GM21423 (cell line): ENCODE data around the gene STAT3.
"Not testable (repeated sequence)": the region's sequence is repeated elsewhere in the genome, so short reads cannot be mapped to it uniquely, and the experiment has no call there.

Experiments used
- ATAC-seq: cut with Tn5 transposase; IDR thresholded peaks from one replicate; pipeline ENCODE4 v1.9.1; 2021; ENCODE audit warnings: mild to moderate bottlenecking, moderate library complexity; ENCODE audit not compliant: unreplicated experiment

The STAT3 gene

DNA sequence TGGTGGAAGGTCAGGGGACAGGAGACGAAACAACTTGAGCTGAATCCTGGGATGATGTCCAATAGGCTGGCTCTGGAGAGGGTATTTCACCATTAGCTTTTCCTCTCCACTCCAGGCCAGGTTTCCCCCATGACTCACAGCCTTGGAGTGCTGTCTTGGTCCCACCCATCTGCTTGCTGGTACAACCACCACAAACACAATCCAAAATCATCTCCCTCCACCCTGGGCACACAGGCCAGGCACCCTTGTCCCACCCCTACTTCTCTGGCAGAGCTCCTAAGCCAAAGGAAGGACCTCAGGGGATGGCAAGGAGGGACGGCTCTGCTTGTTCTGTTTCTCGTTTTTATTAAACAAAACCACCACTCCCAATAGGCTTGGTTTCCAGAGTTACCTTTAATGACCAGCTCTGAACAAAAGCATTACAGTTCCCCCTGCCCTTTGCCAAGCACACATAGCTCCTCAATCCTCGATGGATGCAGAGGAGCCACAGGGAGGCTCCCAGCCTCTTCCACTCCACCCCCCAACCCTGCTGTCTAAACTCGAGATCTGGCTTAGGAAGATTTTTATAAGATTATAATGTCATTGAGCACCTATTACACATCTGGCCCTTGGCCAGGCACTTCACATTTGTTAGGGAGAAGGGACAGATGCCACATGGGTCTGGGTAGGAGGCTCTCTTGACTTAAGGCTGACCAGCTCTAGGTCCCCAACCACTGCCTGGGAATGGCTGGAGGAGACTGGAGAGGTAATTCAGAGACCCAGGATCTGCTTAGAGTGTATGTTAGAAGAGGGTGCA lies 21.5 kb upstream of the STAT3 start:
- ATAC-seq: no peak

- no peak for ATAC-seq
Measured at GRCh38 chr17:42408061-42408460, 19.8 kb upstream of the STAT3 start.

DNA sequence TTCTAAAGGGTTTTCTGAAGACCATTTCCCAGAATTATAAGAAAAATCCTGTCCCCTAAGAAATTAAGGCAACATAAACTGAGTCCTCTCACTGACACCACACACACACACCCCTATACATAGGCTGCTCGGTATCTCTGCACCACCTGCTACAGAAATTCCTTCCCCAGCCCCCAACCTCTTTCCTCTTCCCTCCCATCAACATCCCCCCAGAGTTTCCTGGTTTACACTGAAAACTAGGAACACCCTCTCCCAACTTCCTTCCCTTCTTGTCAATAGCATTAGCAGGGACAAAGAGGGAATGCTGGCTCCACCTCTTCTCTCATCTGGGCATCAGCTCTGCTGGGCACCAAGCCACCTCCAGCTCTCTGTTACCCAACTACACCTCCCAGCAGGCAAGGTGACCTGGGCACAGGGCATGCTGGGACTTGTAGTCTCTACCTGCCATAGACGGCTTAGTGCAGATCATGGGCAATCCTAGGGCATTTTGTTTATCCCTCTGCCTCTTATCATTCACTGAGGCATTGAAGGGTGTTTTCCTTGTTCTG lies 19.1 kb upstream of the STAT3 start:
- ATAC-seq: no peak

DNA sequence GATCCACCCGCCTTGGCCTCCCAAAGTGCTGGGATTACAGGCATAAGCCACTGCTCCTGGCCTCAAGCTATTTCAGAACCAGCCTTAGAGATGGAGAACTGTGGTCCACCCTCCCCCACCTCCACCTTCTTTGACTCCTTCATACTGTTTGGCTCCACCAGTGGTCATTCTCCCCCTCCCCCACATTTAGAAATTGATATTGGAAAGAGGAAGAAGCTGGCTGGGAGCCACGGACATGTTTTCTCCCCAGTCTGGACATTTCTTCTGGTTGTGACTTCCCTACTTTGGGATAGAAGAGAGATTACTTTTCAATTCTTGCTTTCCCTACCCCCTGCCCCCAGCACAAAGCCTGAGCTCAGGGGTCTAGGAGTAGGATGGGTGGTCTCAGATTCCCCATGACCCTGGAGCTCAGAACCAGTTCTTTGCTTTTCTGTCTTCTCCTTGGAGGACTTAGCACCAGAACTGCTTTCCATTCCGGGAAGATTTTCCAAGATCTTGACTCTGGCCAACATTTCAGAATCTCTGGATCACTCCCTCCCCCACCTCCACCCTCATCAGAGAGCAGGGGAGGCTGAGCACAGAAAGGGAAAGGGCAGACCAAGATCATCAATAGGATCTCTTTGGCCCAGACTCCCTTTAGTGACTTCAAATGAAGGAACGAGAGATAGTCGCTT lies 18.5 kb upstream of the STAT3 start:
- no peak for ATAC-seq

DNA sequence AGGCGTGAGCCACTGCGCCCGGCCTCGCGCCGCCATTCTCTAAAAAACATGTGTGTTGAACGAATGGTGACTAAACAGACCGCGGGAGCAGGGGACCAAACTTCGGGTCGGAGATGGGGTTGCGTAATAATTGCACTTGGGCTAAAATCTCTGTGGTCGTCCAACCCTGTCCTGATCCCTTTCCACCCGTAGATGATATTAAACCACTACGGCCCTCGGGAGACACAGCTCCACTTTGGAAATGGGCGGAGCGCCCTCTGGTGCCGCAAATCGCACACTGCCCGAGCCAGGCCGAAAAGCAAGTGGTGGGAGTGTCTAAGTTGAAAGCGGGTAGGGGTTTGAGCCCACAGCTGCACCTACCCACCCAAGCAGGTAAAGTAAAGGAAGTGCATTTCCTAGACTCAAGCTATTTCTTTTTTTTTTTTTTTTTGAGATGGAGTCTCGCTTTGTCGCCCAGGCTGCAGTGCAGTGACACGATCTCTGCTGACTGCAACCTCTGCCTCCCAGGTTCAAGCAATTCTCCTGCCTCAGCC lies 17.8 kb upstream of the STAT3 start:
- no peak for ATAC-seq

DNA sequence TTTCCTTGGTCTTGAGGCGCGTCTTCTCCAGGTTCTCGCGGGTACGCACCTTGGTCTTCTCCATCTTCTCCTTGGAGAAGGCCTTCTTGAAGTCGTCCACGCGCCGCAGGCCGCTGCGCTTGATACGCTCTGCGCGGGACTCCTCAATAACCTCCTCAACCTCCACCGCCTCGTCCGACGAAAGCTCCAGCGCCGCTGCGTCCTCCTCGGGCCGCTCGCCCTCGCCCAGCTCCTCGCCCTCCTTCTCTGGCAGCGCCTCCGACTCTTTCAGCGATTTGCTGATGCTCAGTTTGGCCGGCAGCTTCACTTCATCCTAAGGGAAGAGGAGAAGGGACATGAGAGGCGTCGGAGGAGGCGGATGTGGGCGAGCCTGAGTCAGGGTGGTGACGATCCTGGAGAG lies 16.8 kb upstream of the STAT3 start:
- ATAC-seq: no peak

- no peak for ATAC-seq
Measured at GRCh38 chr17:42404326-42405055, 16.2 kb upstream of the STAT3 start.

DNA sequence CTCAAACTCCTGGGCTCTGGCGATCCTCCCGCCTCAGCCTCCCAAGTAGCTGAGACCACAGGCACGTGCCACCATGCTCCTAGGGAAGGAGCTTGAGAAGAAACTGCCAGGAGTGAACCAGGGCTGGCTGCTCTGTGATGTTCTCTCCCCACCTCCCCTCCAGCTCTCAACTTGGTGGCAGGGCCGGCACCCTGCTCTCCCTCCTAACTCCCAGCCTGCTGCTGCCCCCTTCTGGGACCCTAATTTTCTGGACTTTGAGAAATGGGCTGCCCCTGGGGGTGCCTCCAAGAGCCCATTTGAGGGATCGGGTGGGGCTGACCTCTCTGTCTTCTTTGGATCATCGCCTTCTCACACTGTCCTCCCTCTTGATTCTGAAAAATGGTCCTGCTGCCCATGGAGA lies 14.9 kb upstream of the STAT3 start:
- no peak for ATAC-seq

DNA sequence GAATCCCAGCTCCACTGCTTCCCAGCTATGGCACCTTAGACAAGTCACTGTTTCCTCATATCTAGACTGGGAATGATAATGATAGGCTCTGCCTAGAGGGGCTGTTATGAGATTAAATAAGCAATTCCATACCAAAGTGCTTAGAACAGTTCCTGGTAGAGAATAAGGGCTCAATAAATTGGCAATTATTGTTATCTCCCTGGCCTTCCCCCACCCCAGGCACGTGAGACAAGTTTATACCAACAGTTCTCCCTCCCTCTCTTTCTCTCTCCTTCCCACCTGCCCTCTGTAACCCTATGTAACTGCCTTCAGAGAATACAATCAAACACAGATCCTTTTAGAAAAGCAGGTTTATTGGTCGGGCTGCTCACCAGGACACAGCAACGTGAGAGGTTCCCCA lies 13.9 kb upstream of the STAT3 start:
- no peak for ATAC-seq

GRCh38 chr17:42400844-42401375 lies 12.7 kb upstream of the STAT3 start:
- ATAC-seq: not testable (repeated sequence)

- ATAC-seq: no peak
Measured at GRCh38 chr17:42399948-42400843, 12.0 kb upstream of the STAT3 start.

- ATAC-seq: no peak
Measured at GRCh38 chr17:42399121-42399520, 10.9 kb upstream of the STAT3 start.

GRCh38 chr17:42395601-42396000 lies 7.4 kb upstream of the STAT3 start:
- not testable (repeated sequence) for ATAC-seq

DNA sequence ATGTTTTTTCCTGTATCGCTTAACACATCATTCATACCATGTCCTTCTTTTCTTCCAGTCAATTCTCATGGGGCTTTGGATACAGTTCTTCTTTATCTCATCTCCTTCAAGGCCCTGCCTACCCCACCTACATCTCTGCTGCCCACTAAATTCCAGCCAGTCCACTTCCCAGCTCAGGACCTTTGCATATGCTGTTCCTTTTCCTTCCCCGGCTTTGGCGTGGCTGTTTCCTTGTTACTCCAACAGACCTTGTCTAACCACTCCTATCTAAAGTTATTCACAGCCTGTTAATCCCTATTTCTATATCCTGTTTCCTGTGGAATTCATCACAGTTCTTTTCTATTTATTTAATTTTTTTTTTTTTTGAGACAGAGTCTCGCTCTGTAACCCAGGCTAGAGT lies 6.6 kb upstream of the STAT3 start:
- no peak for ATAC-seq

GRCh38 chr17:42392692-42393415 lies 4.6 kb upstream of the STAT3 start:
- no peak for ATAC-seq

DNA sequence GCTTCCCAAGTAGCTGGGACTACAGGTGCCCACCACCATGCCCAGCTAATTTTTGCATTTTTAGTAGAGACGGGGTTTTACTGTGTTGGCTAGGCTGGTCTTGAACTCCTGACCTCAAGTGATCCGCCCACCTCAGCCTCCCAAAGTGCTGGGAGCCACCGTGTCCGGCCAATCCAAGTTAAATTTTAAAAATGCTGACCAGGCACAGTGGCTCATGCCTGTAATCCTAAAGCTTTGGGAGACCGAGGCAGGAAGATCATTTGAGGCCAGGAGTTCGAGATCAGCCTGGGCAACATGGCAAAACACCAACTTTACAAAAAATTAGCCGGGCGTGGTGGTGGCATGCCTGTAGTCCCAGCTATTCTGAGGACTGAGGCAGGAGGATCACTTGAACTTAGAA lies 3.2 kb upstream of the STAT3 start:
- ATAC-seq: not testable (repeated sequence)

GRCh38 chr17:42389899-42390298 lies 1.7 kb upstream of the STAT3 start:
- ATAC-seq: no peak

DNA sequence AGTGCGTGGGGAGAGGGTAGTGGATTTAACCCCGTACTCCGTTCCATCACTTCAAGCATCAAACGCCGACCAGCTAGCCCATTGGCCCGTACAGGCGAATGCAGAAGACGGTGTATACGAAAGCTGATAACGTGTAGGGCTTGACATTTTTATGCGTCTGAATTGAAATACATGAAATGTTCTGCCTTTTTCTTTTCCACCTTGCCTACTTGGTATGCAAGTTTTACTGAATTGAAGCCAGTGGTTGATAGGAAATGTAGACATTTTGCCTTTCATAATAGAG lies 834 bp upstream of the STAT3 start:
- no peak for ATAC-seq

GRCh38 chr17:42387661-42388380 lies 421 bp downstream of the STAT3 start:
- no peak for ATAC-seq
